Measurements from ENCODE around the gene LMOD2. TPM values are rescaled to one million over a fixed set of nuclear protein-coding genes. Genes with fewer than 3 reads are reported as not detected.

Gene LMOD2
- total and polyA plus RNA-seq, 8 donors, result 0.08 TPM; not detected in 7

DNA sequence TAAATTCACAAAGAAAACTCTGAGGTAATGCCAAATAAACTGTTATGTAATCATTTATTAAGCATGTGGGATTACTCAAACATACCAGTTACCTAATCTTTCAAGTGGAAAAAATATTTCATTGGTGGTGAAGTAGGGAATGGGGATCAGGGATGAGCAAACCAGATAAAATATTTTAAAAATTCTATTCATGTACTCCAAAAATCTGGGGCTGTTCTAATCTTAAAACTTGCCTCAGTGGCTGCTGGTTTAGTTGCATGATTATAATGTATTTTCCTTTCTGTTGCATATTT is 19.5 kb downstream of the LMOD2 start:
- TF ChIP-seq CTCF (IDR thresholded peaks at IDR 0.05), result no peak
- Histone ChIP-seq H3K27ac (no peak overlapping the region), H3K9me3 (no peaks in the 10 kb centered on the region), H3K36me3 (no peaks in the 10 kb centered on the region), H3K4me1 (peaks cover 0 to 6% of the 10 kb centered on the region in 2 donors), H3K4me3 (no peak overlapping the region), H3K27me3 (no peaks in the 10 kb centered on the region)
- intact Hi-C loops (cut with DNase I), result no loop called here
- ATAC-seq (peak; percentile 53), DNase-seq (peak in 1 of 4 donors; percentile 10)

DNA sequence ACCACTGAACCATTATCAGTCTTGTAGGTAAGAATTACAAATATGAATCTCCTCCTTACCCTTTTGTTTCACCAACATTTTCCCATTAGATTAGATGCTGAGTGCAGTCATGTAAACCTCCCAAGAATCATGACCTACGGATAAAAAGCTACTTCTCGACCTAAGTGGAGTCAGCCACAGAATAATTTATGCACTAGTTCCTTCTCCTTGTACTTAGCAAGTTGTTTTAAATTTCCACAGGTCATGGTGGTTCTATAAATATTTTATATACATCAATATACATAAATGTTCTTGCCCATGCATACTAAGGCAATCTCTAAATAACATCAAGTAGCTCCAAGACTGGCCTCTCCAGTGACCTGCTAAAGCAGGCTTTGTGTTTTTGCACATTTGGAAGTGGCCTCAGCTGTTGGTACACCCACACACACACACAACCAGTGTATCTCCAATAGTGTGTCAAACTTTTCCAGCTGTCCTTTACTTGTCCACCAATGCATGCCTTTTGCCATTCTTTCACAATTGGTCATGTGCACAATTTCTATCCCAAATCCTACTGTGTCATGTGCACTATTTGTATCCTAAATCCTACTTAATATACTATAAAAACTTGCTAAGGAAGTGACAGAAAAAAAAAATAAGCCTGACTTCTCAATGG is 21.5 kb downstream of the LMOD2 start:
- DNase-seq (no peak), ATAC-seq (no peak)
- Histone ChIP-seq H3K4me1 (peaks cover 0 to 11% of the 10 kb centered on the region in 2 donors), H3K9me3 (no peaks in the 10 kb centered on the region), H3K27me3 (no peaks in the 10 kb centered on the region), H3K4me3 (no peak overlapping the region), H3K27ac (no peak overlapping the region), H3K36me3 (peaks cover 0 to 14% of the 10 kb centered on the region in 2 donors)
- intact Hi-C loops (cut with DNase I), result no loop called here
- no peak for TF ChIP-seq CTCF (IDR thresholded peaks at IDR 0.05)

- H3K36me3 ChIP-seq, result peaks cover 0 to 20% of the 10 kb centered on the region in 2 donors
- DNase-seq (no peak), ATAC-seq (no peak)
- no peak for TF ChIP-seq CTCF (IDR thresholded peaks at IDR 0.05)
- no peaks in the 10 kb centered on the region for H3K9me3 ChIP-seq
- intact Hi-C loops (cut with DNase I), result loop anchor here in 1 of 2 donors (10.0 kb wide), 1 partner anchor 185 kb away; no protein-coding TSS in a partner anchor
- no peak overlapping the region for H3K27ac ChIP-seq
- peaks cover 0 to 11% of the 10 kb centered on the region in 2 donors for H3K4me1 ChIP-seq
- no peak overlapping the region for H3K4me3 ChIP-seq
- no peaks in the 10 kb centered on the region for H3K27me3 ChIP-seq
Measured at GRCh38 chr7:123679614-123680013, 23.9 kb downstream of the LMOD2 start.

GRCh38 chr7:123680580-123680979 is 24.9 kb downstream of the LMOD2 start:
- DNase-seq (no peak), ATAC-seq (no peak)
- intact Hi-C loops (cut with DNase I), result loop anchor here in 1 of 2 donors (10.0 kb wide), 1 partner anchor 184 kb away; no protein-coding TSS in a partner anchor
- Histone ChIP-seq H3K27me3 (no peaks in the 10 kb centered on the region), H3K9me3 (no peaks in the 10 kb centered on the region), H3K36me3 (peaks cover 0 to 20% of the 10 kb centered on the region in 2 donors), H3K27ac (no peak overlapping the region), H3K4me3 (no peak overlapping the region), H3K4me1 (peaks cover 0 to 6% of the 10 kb centered on the region in 2 donors)
- no peak for TF ChIP-seq CTCF (IDR thresholded peaks at IDR 0.05)

GRCh38 chr7:123681561-123681960 is 25.9 kb downstream of the LMOD2 start:
- Histone ChIP-seq H3K4me1 (peaks cover 0 to 6% of the 10 kb centered on the region in 2 donors), H3K27ac (no peak overlapping the region), H3K27me3 (no peaks in the 10 kb centered on the region), H3K36me3 (peaks cover 0 to 20% of the 10 kb centered on the region in 2 donors), H3K4me3 (no peak overlapping the region), H3K9me3 (no peaks in the 10 kb centered on the region)
- TF ChIP-seq CTCF (IDR thresholded peaks at IDR 0.05), result no peak
- DNase-seq (peak in 1 of 4 donors; percentile 8), ATAC-seq (no peak)
- intact Hi-C loops (cut with DNase I), result loop anchor here in 1 of 2 donors (10.0 kb wide), 1 partner anchor 183 kb away; no protein-coding TSS in a partner anchor
